Activated CD4-positive, alpha-beta T cell treated with anti-CD3 and anti-CD28 coated beads for 48 hours (primary cell): ENCODE measurements around the gene HSF4.

Experiments used
- DNase-seq: peaks from one replicate; pipeline ENCODE4 v3.0.0-alpha.2; 2020

Gene HSF4

GRCh38 chr16:67167588-67167987 lies 3.0 kb downstream of the HSF4 start:
- no peak for DNase-seq

- no peak for DNase-seq
Measured at GRCh38 chr16:67169011-67169451, 4.5 kb downstream of the HSF4 start.

GRCh38 chr16:67169642-67170167 lies 5.2 kb downstream of the HSF4 start:
- peak; percentile 59 for DNase-seq

GRCh38 chr16:67170168-67170948 lies 5.8 kb downstream of the HSF4 start, which contains the start of gene NOL3:
TSS of gene NOL3 (plus strand) at chr16:67170538.
- peak; percentile 63 for DNase-seq

- no peak for DNase-seq
Measured at GRCh38 chr16:67170949-67171649, 6.6 kb downstream of the HSF4 start.

- DNase-seq, result no peak
Measured at GRCh38 chr16:67173323-67173722, 8.8 kb downstream of the HSF4 start.

GRCh38 chr16:67173808-67174705 lies 9.5 kb downstream of the HSF4 start:
- DNase-seq, result peak; percentile 73

GRCh38 chr16:67174706-67175231 lies 10.2 kb downstream of the HSF4 start:
- no peak for DNase-seq

- no peak for DNase-seq
Measured at GRCh38 chr16:67176662-67177061, 12.1 kb downstream of the HSF4 start.

GRCh38 chr16:67177743-67178699 lies 13.5 kb downstream of the HSF4 start:
- peak; percentile 71 for DNase-seq

GRCh38 chr16:67179421-67180080 lies 15.0 kb downstream of the HSF4 start:
- DNase-seq, result no peak

GRCh38 chr16:67180166-67180565 lies 15.6 kb downstream of the HSF4 start:
- DNase-seq, result no peak

- DNase-seq, result no peak
Measured at GRCh38 chr16:67181346-67181745, 16.8 kb downstream of the HSF4 start.

- no peak for DNase-seq
Measured at GRCh38 chr16:67182288-67182687, 17.7 kb downstream of the HSF4 start.

GRCh38 chr16:67183284-67183626 lies 18.7 kb downstream of the HSF4 start:
- no peak for DNase-seq

- DNase-seq, result peak; percentile 95
Measured at GRCh38 chr16:67183627-67184452, 19.3 kb downstream of the HSF4 start, which contains the start of gene MATCAP1. TSS of gene MATCAP1 (minus strand) at chr16:67183963. CDS start at chr16:67180610, 3,353 bp downstream.

GRCh38 chr16:67184453-67184994 lies 20.0 kb downstream of the HSF4 start:
- no peak for DNase-seq

GRCh38 chr16:67184995-67185650 lies 20.6 kb downstream of the HSF4 start:
- peak; percentile 92 for DNase-seq

- DNase-seq, result no peak
Measured at GRCh38 chr16:67185651-67186134, 21.1 kb downstream of the HSF4 start.
